Trophoblast cell (in vitro differentiated cells and primary cell): Measurements from ENCODE around the gene PYGL.
"Not testable (repeated sequence)": the region's sequence is repeated elsewhere in the genome, so short reads cannot be mapped to it uniquely, and the experiment has no call there.

Source experiments
- DNase-seq, 2 donors: peaks; one replicate each; pipeline ENCODE4 v3.0.0-alpha.2; 2016
- H2AFZ ChIP-seq: 2 replicates; pipeline ENCODE4 v1.6.1; 2013; ENCODE audit warnings: low read length, moderate library complexity, mild to moderate bottlenecking; ENCODE audit not compliant: insufficient read depth, poor library complexity
- H2AK5ac ChIP-seq: 2 replicates; pipeline ENCODE4 v1.6.1; 2013; ENCODE audit warnings: mild to moderate bottlenecking, low read length
- H2BK120ac ChIP-seq: 2 replicates; pipeline ENCODE4 v1.6.1; 2013; ENCODE audit warnings: low read length, mild to moderate bottlenecking, moderate library complexity; ENCODE audit not compliant: insufficient read depth, poor library complexity
- H2BK12ac ChIP-seq: 2 replicates; pipeline ENCODE4 v1.6.1; 2013; ENCODE audit warnings: mild to moderate bottlenecking, low read length, moderate library complexity
- H2BK5ac ChIP-seq: 2 replicates; pipeline ENCODE4 v1.6.1; 2013; ENCODE audit warnings: low read length, low read depth, moderate library complexity, mild to moderate bottlenecking; ENCODE audit not compliant: poor library complexity
- H3K14ac ChIP-seq: 2 replicates; pipeline ENCODE4 v1.6.1; 2013; ENCODE audit warnings: mild to moderate bottlenecking, low read length
- H3K18ac ChIP-seq: 2 replicates; pipeline ENCODE4 v1.6.1; 2013; ENCODE audit warnings: mild to moderate bottlenecking, low read length
- H3K23ac ChIP-seq: 2 replicates; pipeline ENCODE4 v1.6.1; 2013; ENCODE audit warnings: low read length
- H3K27ac ChIP-seq: 2 replicates; pipeline ENCODE4 v1.5.1; 2013; ENCODE audit warnings: low read depth, mild to moderate bottlenecking, inconsistent platforms, low read length, moderate library complexity
- H3K27me3 ChIP-seq: 2 replicates; pipeline ENCODE4 v1.6.1; 2013; ENCODE audit warnings: inconsistent platforms, mild to moderate bottlenecking, low read length, moderate library complexity; ENCODE audit not compliant: insufficient read depth
- H3K36me3 ChIP-seq, 2 experiments: 1 replicate in 1 of 2; 2 replicates in 1 of 2; pipeline ENCODE4 v1.6.1; 2013; ENCODE audit warnings: low read length in 2 of 2, mild to moderate bottlenecking in 2 of 2, moderate library complexity in 1 of 2; ENCODE audit not compliant: insufficient read depth in 2 of 2, control insufficient read depth in 1 of 2
- H3K4ac ChIP-seq: 2 replicates; pipeline ENCODE4 v1.6.1; 2013; ENCODE audit warnings: low read depth, mild to moderate bottlenecking, low read length, moderate library complexity
- H3K4me1 ChIP-seq, 2 experiments: 1 replicate in 1 of 2; 2 replicates in 1 of 2; pipeline ENCODE4 v1.6.1; 2013; ENCODE audit warnings: low read length in 2 of 2, mild to moderate bottlenecking in 2 of 2, moderate library complexity in 1 of 2; ENCODE audit not compliant: insufficient read depth in 2 of 2, control insufficient read depth in 1 of 2
- H3K4me2 ChIP-seq: 2 replicates; pipeline ENCODE4 v1.6.1; 2013; ENCODE audit warnings: inconsistent platforms, mild to moderate bottlenecking, low read length, moderate library complexity
- H3K4me3 ChIP-seq: 2 replicates; pipeline ENCODE4 v1.5.1; 2013; ENCODE audit warnings: mild to moderate bottlenecking, low read depth, low read length, inconsistent platforms
- H3K79me1 ChIP-seq: one replicate; pipeline ENCODE4 v1.6.1; 2013; ENCODE audit warnings: low read length
- H3K79me2 ChIP-seq: 2 replicates; pipeline ENCODE4 v1.6.1; 2013; ENCODE audit warnings: low read length, mild to moderate bottlenecking; ENCODE audit not compliant: control insufficient read depth, insufficient read depth, poor library complexity
- H3K9ac ChIP-seq: 2 replicates; pipeline ENCODE4 v1.6.1; 2013; ENCODE audit warnings: mild to moderate bottlenecking, low read length
- H3K9me3 ChIP-seq: 2 replicates; pipeline ENCODE4 v1.6.1; 2013; ENCODE audit warnings: low read depth, mild to moderate bottlenecking, control low read depth, inconsistent platforms, low read length; ENCODE audit not compliant: insufficient read depth
- H4K12ac ChIP-seq: 2 replicates; pipeline ENCODE4 v1.6.1; 2013; ENCODE audit warnings: low read depth, mild to moderate bottlenecking, low read length, moderate library complexity
- H4K8ac ChIP-seq: 2 replicates; pipeline ENCODE4 v1.6.1; 2013; ENCODE audit warnings: low read depth, mild to moderate bottlenecking, low read length, moderate library complexity
- H4K91ac ChIP-seq: one replicate; pipeline ENCODE4 v1.6.1; 2013; ENCODE audit warnings: low read depth, mild to moderate bottlenecking, low read length, moderate library complexity
- WGBS: extraction: QIAGEN DNeasy Blood & Tissue Kit; methylation state at CpG from one replicate; pipeline ENCODE4 v1.1.7; 2013; ENCODE audit warnings: missing lambda C conversion rate; ENCODE audit not compliant: insufficient read length, insufficient coverage; ENCODE audit errors: extremely low coverage; 5-methylcytosine and 5-hydroxymethylcytosine counted together

The PYGL gene

GRCh38 chr14:50896421-50896820 lies 47.9 kb downstream of the PYGL start:
- not testable (repeated sequence) for H3K4me2 ChIP-seq, H3K23ac ChIP-seq, DNase-seq, H3K4me3 ChIP-seq, H3K14ac ChIP-seq, H3K27me3 ChIP-seq, H4K8ac ChIP-seq, H3K18ac ChIP-seq, H3K9me3 ChIP-seq, H3K9ac ChIP-seq, H3K27ac ChIP-seq, H4K12ac ChIP-seq, H2BK12ac ChIP-seq, H4K91ac ChIP-seq, H2AK5ac ChIP-seq, H3K4ac ChIP-seq, H2BK120ac ChIP-seq, H3K79me2 ChIP-seq, H2AFZ ChIP-seq, H2BK5ac ChIP-seq, H3K79me1 ChIP-seq, H3K4me1 ChIP-seq, H3K36me3 ChIP-seq
- WGBS: no CpG with 5 or more reads among the region's 7 CpGs

- Histone ChIP-seq H3K23ac (no peak overlapping the region), H3K18ac (no peak overlapping the region), H2AK5ac (no peak overlapping the region), H2BK12ac (no peak overlapping the region), H3K4me3 (no peak overlapping the region), H3K9ac (no peak overlapping the region), H3K27ac (no peak overlapping the region), H3K4ac (no peak overlapping the region), H3K4me1 (no peaks in the 10 kb centered on the region), H4K12ac (no peak overlapping the region), H3K36me3 (no peaks in the 10 kb centered on the region), H3K9me3 (no peaks in the 10 kb centered on the region), H2AFZ (no peak overlapping the region), H2BK120ac (no peak overlapping the region), H3K79me2 (no peaks in the 10 kb centered on the region), H4K8ac (no peak overlapping the region), H3K4me2 (no peak overlapping the region), H2BK5ac (no peak overlapping the region), H4K91ac (no peak overlapping the region), H3K27me3 (no peaks in the 10 kb centered on the region), H3K79me1 (no peaks in the 10 kb centered on the region), H3K14ac (no peak overlapping the region)
- no CpG with 5 or more reads among the region's 5 CpGs for WGBS
- DNase-seq: no peak
Measured at GRCh38 chr14:50892255-50892654, 52.0 kb downstream of the PYGL start.

GRCh38 chr14:50887476-50887875 lies 56.8 kb downstream of the PYGL start:
- Histone ChIP-seq H4K8ac (no peak overlapping the region), H3K14ac (no peak overlapping the region), H2AK5ac (no peak overlapping the region), H3K9ac (no peak overlapping the region), H2BK120ac (no peak overlapping the region), H3K4me1 (peaks cover 5 to 10% of the 10 kb centered on the region in 2 experiments), H4K91ac (no peak overlapping the region), H3K9me3 (no peaks in the 10 kb centered on the region), H3K79me1 (no peaks in the 10 kb centered on the region), H3K23ac (no peak overlapping the region), H2BK5ac (no peak overlapping the region), H2BK12ac (no peak overlapping the region), H3K4ac (no peak overlapping the region), H3K36me3 (no peaks in the 10 kb centered on the region), H3K18ac (no peak overlapping the region), H2AFZ (no peak overlapping the region), H3K79me2 (no peaks in the 10 kb centered on the region), H3K27ac (no peak overlapping the region), H3K4me2 (no peak overlapping the region), H4K12ac (no peak overlapping the region), H3K27me3 (no peaks in the 10 kb centered on the region), H3K4me3 (no peak overlapping the region)
- DNase-seq: no peak

- Histone ChIP-seq H3K9ac (no peak overlapping the region), H3K18ac (no peak overlapping the region), H4K8ac (no peak overlapping the region), H3K4me1 (peaks cover 5 to 11% of the 10 kb centered on the region in 2 experiments), H4K91ac (no peak overlapping the region), H2BK120ac (no peak overlapping the region), H3K27ac (no peak overlapping the region), H2BK5ac (no peak overlapping the region), H3K23ac (no peak overlapping the region), H3K36me3 (no peaks in the 10 kb centered on the region), H3K4me2 (no peak overlapping the region), H2BK12ac (no peak overlapping the region), H3K79me2 (no peaks in the 10 kb centered on the region), H4K12ac (no peak overlapping the region), H3K14ac (no peak overlapping the region), H2AFZ (no peak overlapping the region), H3K27me3 (no peaks in the 10 kb centered on the region), H3K4ac (no peak overlapping the region), H2AK5ac (no peak overlapping the region), H3K9me3 (no peaks in the 10 kb centered on the region), H3K4me3 (no peak overlapping the region), H3K79me1 (no peaks in the 10 kb centered on the region)
- no CpG with 5 or more reads among the region's 1 CpG for WGBS
- no peak for DNase-seq
Measured at GRCh38 chr14:50883827-50884197, 60.5 kb downstream of the PYGL start.
